Suppressor macrophage treated with lipopolysaccharide for 1 hour (primary cell): Measurements from ENCODE around the gene POLR3GL.
A peak's percentile ranks its signal among the peaks of the same experiment; 100 is the strongest.

ENCODE experiments used
- DNase-seq, 3 donors: peaks; one replicate each; pipeline ENCODE4 v3.0.0-alpha.2; 2020 to 2022

Gene POLR3GL

GRCh38 chr1:145951526-145951925, 13.0 kb upstream of the POLR3GL start:
- DNase-seq, result no peak

GRCh38 chr1:145952903-145953302, 11.6 kb upstream of the POLR3GL start:
- no peak for DNase-seq

GRCh38 chr1:145953861-145954260, 10.6 kb upstream of the POLR3GL start:
- no peak for DNase-seq

GRCh38 chr1:145955436-145955835, 9.1 kb upstream of the POLR3GL start:
- DNase-seq, result no peak

- DNase-seq, result no peak
These were observed 8.1 kb upstream of the POLR3GL start for GRCh38 chr1:145956361-145956760.

- no peak for DNase-seq
These were observed 7.6 kb upstream of the POLR3GL start for GRCh38 chr1:145956781-145957442.

- DNase-seq, result peak; percentile 97 to 98 (median 97)
These were observed 6.8 kb upstream of the POLR3GL start, which contains the start of gene LIX1L for GRCh38 chr1:145957443-145958319. LIX1L (minus strand) TSS chr1:145958017; CDS start chr1:145957927, 90 bp downstream.

GRCh38 chr1:145958734-145959133, 5.8 kb upstream of the POLR3GL start:
- DNase-seq, result no peak

- DNase-seq, result peak in 1 of 3 donors; percentile 17
These were observed 5.2 kb upstream of the POLR3GL start for GRCh38 chr1:145959333-145959732.

- no peak for DNase-seq
These were observed 4.5 kb upstream of the POLR3GL start for GRCh38 chr1:145959957-145960467.

- peak; percentile 62 to 80 (median 64) for DNase-seq
These were observed 3.9 kb upstream of the POLR3GL start for GRCh38 chr1:145960468-145961108.

- DNase-seq, result no peak
These were observed 3.4 kb upstream of the POLR3GL start for GRCh38 chr1:145961109-145961424.

GRCh38 chr1:145961425-145962156, 2.9 kb upstream of the POLR3GL start:
- peak in 2 of 3 donors; percentile 28 to 54 for DNase-seq

- no peak for DNase-seq
These were observed 2.1 kb upstream of the POLR3GL start for GRCh38 chr1:145962157-145963102.

GRCh38 chr1:145963265-145964019, 1.0 kb upstream of the POLR3GL start:
- no peak for DNase-seq

- no peak for DNase-seq
These were observed 742 bp downstream of the POLR3GL start for GRCh38 chr1:145965119-145965744.

- DNase-seq, result no peak
These were observed 2.8 kb downstream of the POLR3GL start for GRCh38 chr1:145967288-145967687.

- no peak for DNase-seq
These were observed 8.1 kb downstream of the POLR3GL start for GRCh38 chr1:145972580-145972979.

- no peak for DNase-seq
These were observed 10.2 kb downstream of the POLR3GL start for GRCh38 chr1:145974721-145975120.

GRCh38 chr1:145975216-145975615, 10.7 kb downstream of the POLR3GL start:
- DNase-seq, result no peak
